Airway epithelial cell (primary cell): Measurements from ENCODE around the gene TCAP. TPM values are rescaled to one million over a fixed set of nuclear protein-coding genes. Genes with fewer than 3 reads are reported as not detected.

Experiments used
- total RNA-seq: library from RNA; depleted of rRNA; stranded (reverse); fragments of >200 nt; gene quantifications from 2 replicates; pipeline ENCODE4 v1.2.3, GENCODE V29; 2015

Gene TCAP
- total RNA-seq: 0.05 and 0.14 TPM in 2 replicates

DNA sequence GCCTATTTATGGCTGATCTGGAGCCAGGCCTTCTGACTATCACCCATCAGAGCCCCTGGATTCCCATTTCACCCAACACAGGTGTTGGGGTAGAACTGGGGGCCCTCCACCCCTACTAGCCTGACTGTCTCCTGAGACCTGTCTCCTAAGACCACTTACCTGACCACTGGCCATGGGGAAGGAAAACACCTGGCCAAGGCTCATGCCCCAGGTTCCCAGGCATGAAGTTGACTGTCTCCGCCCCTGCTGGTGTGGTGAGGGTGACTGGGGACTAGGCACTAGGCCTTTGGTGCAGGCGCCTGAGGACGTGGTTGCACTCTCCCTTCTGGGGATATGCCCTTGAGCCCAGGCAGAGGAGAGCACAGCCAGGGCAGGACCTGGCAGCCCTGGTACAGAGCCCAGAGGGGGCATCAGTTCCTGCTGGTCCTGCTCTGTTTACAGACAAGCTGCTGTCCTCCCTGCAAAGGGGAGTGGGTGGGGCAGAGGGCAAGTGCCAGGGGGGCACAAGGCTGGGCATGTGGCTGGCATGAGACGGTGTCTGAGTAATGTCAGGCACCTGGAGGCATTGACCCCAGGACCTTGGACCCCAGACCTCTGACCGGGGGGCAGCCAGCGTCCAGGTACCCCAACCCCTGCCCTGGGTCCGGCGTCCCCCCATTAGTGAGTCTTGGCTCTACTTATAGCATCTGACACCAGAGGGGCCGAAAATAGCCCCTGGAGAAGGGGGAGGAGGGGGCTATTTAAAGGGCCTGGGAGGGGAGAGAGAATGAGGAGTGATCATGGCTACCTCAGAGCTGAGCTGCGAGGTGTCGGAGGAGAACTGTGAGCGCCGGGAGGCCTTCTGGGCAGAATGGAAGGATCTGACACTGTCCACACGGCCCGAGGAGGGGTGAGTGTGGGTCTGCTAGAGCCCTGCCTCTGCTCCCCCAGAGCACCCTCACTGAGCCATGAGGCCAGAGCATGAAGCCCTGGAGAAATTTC is at the start of gene TCAP:
Gene TCAP (plus strand): TSS at position 769 of the 981 bp plus-strand sequence. CDS start 11 bp downstream, at position 780.

GRCh38 chr17:39626171-39627046 is 38.7 kb upstream of the TCAP start, which contains the start of gene PPP1R1B:
Gene PPP1R1B (plus strand): TSS chr17:39626952. CDS start chr17:39627393, 441 bp downstream.

GRCh38 chr17:39636927-39637736 is 28.0 kb upstream of the TCAP start, which contains the start of gene STARD3:
Gene STARD3 (plus strand): TSS chr17:39637144. CDS start chr17:39653532, 16,388 bp downstream.

GRCh38 chr17:39667945-39668924 is 3.1 kb downstream of the TCAP start, which contains the start of gene PNMT:
Gene PNMT (plus strand): TSS chr17:39668453. CDS start chr17:39668476, 23 bp downstream.

GRCh38 chr17:39687546-39688474 is 22.7 kb downstream of the TCAP start, which contains the start of gene PGAP3:
Gene PGAP3 (minus strand): TSS chr17:39688057. CDS start chr17:39688014, 43 bp downstream.

DNA sequence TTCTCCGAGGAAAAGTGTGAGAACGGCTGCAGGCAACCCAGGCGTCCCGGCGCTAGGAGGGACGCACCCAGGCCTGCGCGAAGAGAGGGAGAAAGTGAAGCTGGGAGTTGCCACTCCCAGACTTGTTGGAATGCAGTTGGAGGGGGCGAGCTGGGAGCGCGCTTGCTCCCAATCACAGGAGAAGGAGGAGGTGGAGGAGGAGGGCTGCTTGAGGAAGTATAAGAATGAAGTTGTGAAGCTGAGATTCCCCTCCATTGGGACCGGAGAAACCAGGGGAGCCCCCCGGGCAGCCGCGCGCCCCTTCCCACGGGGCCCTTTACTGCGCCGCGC is 34.6 kb downstream of the TCAP start, which contains the start of gene ERBB2:
Gene ERBB2 (plus strand): TSS at position 247 of the 330 bp plus-strand sequence. CDS start 175 bp downstream, outside the sequence.

Other genes with a start within 250 kb of the TCAP start
- 20.0 and 22.4 TPM in 2 replicates for gene MED1, start 214.1 kb upstream of the TCAP start, total RNA-seq
- 20.0 and 27.1 TPM in 2 replicates for gene CDK12, start 203.9 kb upstream of the TCAP start, total RNA-seq
- gene NEUROD2, start 57.4 kb upstream of the TCAP start, total RNA-seq: not detected in 2 replicates
- 1.3 and 2.5 TPM in 2 replicates for gene PPP1R1B, start 38.4 kb upstream of the TCAP start, total RNA-seq
- gene STARD3, start 28.2 kb upstream of the TCAP start, total RNA-seq: 23.3 and 40.3 TPM in 2 replicates
- not detected in 2 replicates for gene PNMT, start 3.1 kb downstream of the TCAP start, total RNA-seq
- 8.0 and 9.7 TPM in 2 replicates for gene PGAP3, start 22.7 kb downstream of the TCAP start, total RNA-seq
- 57.0 and 69.2 TPM in 2 replicates for gene ERBB2, start 34.7 kb downstream of the TCAP start, total RNA-seq
- 61.4 and 102 TPM in 2 replicates for gene MIEN1, start 65.2 kb downstream of the TCAP start, total RNA-seq
- 16.4 and 26.3 TPM in 2 replicates for gene GRB7, start 72.6 kb downstream of the TCAP start, total RNA-seq
- gene IKZF3, start 199.0 kb downstream of the TCAP start, total RNA-seq: 0.21 TPM in 1 of 2 replicates, not detected in the other
- gene ZPBP2, start 202.9 kb downstream of the TCAP start, total RNA-seq: 0.05 TPM in 1 of 2 replicates, not detected in the other